Common myeloid progenitor, CD34-positive (primary cell): ENCODE results near the gene TDRD15.

Source experiments
- CTCF ChIA-PET: fragments of 350-600 bp; sonication (Branson Sonifier 250); formaldehyde crosslinking; loops from one replicate; lab custom pipeline; 2021; ENCODE audit warnings: antibody characterized with exemption; lab: Charles Lee
- POLR2A ChIA-PET: fragments of 350-600 bp; sonication (Branson Sonifier 250); formaldehyde crosslinking; loops from one replicate; lab custom pipeline; 2021; ENCODE audit warnings: antibody characterized with exemption; lab: Charles Lee
- DNase-seq, 3 donors: peaks; one replicate each; pipeline versions ENCODE4 v3.0.0 to v3.0.0-alpha.2; 2013
- H3K27ac ChIP-seq, 2 experiments: 1 replicate in 1 of 2; 2 replicates in 1 of 2; pipeline ENCODE4 v1.7.0; 2013; ENCODE audit warnings: inconsistent platforms in 2 of 2, low read length in 2 of 2, mild to moderate bottlenecking in 2 of 2, low read depth in 1 of 2, moderate library complexity in 1 of 2; ENCODE audit not compliant: severe bottlenecking in 2 of 2, insufficient read depth in 1 of 2, poor library complexity in 1 of 2
- H3K27me3 ChIP-seq, 5 experiments: replicated peaks in 2 of 5; 1 replicate in 3 of 5; 2 replicates in 2 of 5; pipeline versions ENCODE4 v1.6.1 to v1.7.0; 2013; ENCODE audit warnings: low read length in 4 of 5, mild to moderate bottlenecking in 2 of 5, moderate library complexity in 2 of 5, inconsistent platforms in 1 of 5; ENCODE audit not compliant: insufficient read depth in 5 of 5, control insufficient read depth in 4 of 5
- H3K36me3 ChIP-seq, 4 experiments: 1 replicate in 2 of 4; 2 replicates in 2 of 4; pipeline versions ENCODE4 v1.6.1 to v1.7.0; 2013; ENCODE audit warnings: low read length in 3 of 4, control low read depth in 1 of 4, mild to moderate bottlenecking in 1 of 4; ENCODE audit not compliant: control insufficient read depth in 4 of 4, insufficient read depth in 4 of 4
- H3K4me1 ChIP-seq, 4 experiments: 1 replicate in 3 of 4; 2 replicates in 1 of 4; pipeline versions ENCODE4 v1.6.1 to v1.7.1; 2013; ENCODE audit warnings: low read length in 3 of 4, mild to moderate bottlenecking in 3 of 4, control low read depth in 1 of 4, inconsistent platforms in 1 of 4, moderate library complexity in 1 of 4; ENCODE audit not compliant: control insufficient read depth in 4 of 4, insufficient read depth in 4 of 4; ENCODE audit errors: control extremely low read depth in 1 of 4
- H3K4me3 ChIP-seq, 7 experiments: 1 replicate in 4 of 7; 2 replicates in 3 of 7; pipeline versions ENCODE4 v1.5.1 to v1.7.0; 2013; ENCODE audit warnings: mild to moderate bottlenecking in 7 of 7, low read length in 6 of 7, moderate library complexity in 6 of 7, inconsistent platforms in 2 of 7, low read depth in 2 of 7, control low read depth in 1 of 7; ENCODE audit not compliant: insufficient read depth in 4 of 7, control insufficient read depth in 1 of 7; ENCODE audit errors: extremely low read depth in 1 of 7
- H3K9me3 ChIP-seq, 5 experiments: 1 replicate in 4 of 5; 2 replicates in 1 of 5; pipeline versions ENCODE4 v1.6.1 to v1.7.1; 2013; ENCODE audit warnings: low read length in 4 of 5, mild to moderate bottlenecking in 2 of 5, inconsistent platforms in 1 of 5, low read depth in 1 of 5, moderate library complexity in 1 of 5; ENCODE audit not compliant: control insufficient read depth in 4 of 5, insufficient read depth in 2 of 5; ENCODE audit errors: control extremely low read depth in 1 of 5
- WGBS: methylation state at CpG from one replicate; pipeline ENCODE4 v1.1.5; 2013; ENCODE audit not compliant: insufficient coverage; 5-methylcytosine and 5-hydroxymethylcytosine counted together

The TDRD15 gene

DNA sequence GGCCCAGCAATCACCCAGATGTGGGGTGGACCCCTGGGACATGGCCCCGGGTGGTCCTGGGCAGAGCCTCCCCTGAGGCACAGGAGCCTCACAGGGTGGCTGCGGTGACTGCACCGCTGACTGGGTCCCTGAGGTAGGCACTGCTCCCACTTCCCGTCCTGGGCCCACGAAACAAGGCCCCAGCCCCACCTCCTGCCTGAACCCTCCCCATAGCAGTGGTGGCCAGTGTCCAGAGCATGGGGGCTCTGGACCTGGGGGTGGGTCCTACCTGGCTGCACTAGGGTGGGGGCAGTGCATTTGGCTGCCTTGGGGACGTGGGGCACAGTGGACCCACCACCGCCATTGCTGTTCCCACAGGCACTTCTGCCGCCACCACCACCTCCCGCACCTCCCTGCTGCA lies 39.4 kb downstream of the TDRD15 start:
- Histone ChIP-seq H3K9me3 (no peaks in the 10 kb centered on the region), H3K27me3 (no peaks in the 10 kb centered on the region), H3K36me3 (no peaks in the 10 kb centered on the region), H3K4me3 (no peak overlapping the region), H3K4me1 (no peaks in the 10 kb centered on the region), H3K27ac (no peak overlapping the region)
- 93% methylated on average over 3 of the region's 9 CpGs for WGBS
- ChIA-PET CTCF (interaction anchor here (1.4 kb wide), 1 partner anchor 10 kb away, joined by 3 read pairs; no protein-coding TSS in a partner anchor), POLR2A (no interaction called here)
- DNase-seq = no peak

DNA sequence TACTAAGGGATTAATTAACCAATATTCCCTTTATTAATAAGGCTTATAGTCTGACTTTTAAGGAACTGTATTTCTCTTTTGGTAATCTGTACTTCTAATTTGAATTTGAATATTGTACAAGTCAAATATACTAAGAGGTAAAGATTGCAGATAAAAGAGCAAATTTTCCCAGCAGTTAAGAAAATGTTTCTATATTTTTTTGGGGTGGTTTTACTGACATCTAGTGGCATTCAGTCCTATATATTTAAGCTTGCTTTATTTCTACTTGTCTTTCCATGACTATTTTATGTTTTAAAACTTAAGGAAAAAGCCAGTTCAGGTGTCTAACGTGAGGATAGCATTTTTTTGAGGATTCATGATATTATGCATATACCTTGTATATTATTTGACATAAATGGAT lies 41.6 kb downstream of the TDRD15 start:
- no CpG with 5 or more reads among the region's 1 CpG for WGBS
- H3K27ac ChIP-seq = no peak overlapping the region
- ChIA-PET CTCF (interaction anchor here (1.1 kb wide), 2 partner anchors 122 to 504 kb away, joined by 3 to 4 read pairs; partner anchors contain the start of gene APOB), POLR2A (no interaction called here)
- H3K4me1 ChIP-seq = no peaks in the 10 kb centered on the region
- no peaks in the 10 kb centered on the region for H3K36me3 ChIP-seq
- no peaks in the 10 kb centered on the region for H3K27me3 ChIP-seq
- no peaks in the 10 kb centered on the region for H3K9me3 ChIP-seq
- no peak overlapping the region for H3K4me3 ChIP-seq
- DNase-seq = peak in 1 of 3 donors; percentile 10

DNA sequence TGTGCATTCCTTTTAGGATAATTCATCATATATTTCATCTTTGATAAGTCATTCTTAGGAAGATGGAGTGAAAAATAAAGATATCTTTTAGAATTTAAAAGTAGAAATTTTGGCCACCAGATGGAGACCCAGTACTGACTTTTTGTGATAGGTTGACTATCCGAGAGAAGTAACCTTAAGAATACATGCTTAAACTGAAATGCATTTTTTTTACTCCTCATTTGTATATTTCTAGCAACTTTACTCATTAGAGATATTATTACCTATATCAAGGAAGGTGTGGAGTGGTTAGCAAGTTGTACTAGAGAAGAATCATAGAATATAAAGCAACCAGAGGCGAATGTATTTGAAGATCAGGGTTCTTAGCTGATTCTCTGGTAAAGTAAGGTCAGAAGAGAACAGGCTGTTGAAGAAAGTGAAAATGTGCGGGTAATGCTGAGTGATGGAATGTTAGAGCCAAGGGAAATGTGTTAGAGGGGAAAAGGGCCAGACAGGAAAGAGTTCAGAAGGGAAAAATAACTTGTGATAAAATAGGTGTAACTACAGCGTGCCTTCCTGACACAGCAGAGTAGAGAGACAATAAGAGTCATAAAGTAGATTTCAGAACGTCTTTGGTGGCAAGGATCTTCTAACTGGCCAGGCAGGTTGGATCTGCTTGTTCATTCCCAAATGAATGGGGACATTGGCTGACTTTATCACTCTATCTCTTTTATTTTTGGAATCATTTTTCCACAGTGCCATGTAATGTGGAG lies 52.3 kb downstream of the TDRD15 start:
- 71% methylated on average over 4 of the region's 5 CpGs for WGBS

DNA sequence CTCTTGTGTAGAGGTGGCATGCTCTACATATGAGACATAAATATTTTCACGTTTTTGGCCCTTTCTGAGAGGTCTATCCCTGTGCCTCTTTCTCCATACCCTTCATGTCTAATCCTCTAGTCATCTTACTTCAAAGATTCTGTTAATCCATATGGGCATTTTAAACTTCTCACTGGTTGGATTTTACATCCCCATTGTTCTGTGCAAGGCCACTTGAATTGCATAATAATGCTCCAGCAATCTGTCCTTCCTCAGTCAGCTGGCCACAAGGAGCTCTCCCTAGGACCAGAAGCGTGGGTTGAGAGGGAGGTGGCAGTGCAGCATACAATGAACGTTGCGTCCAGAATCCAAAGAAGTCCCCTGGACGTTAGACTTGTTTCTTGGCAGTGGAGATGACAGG lies 58.2 kb downstream of the TDRD15 start:
- no peak overlapping the region for H3K4me3 ChIP-seq
- 89% methylated on average over 3 of the region's 5 CpGs for WGBS
- POLR2A ChIA-PET = no interaction called here

More for the DNA sequence above, 52.3 kb downstream of the TDRD15 start:
- DNase-seq = peak; percentile 8 to 46 (median 32)
- Histone ChIP-seq H3K36me3 (no peaks in the 10 kb centered on the region), H3K27me3 (peaks cover 0 to 9% (median 0%) of the 10 kb centered on the region in 5 experiments), H3K27ac (no peak overlapping the region), H3K4me3 (no peak overlapping the region), H3K9me3 (no peaks in the 10 kb centered on the region), H3K4me1 (no peaks in the 10 kb centered on the region)
- POLR2A ChIA-PET = no interaction called here
- CTCF ChIA-PET = interaction anchor here (0.6 to 2.1 kb wide), 5 partner anchors 48 to 141 kb away, joined by 3 to 18 read pairs (median 3); no protein-coding TSS in a partner anchor

DNA sequence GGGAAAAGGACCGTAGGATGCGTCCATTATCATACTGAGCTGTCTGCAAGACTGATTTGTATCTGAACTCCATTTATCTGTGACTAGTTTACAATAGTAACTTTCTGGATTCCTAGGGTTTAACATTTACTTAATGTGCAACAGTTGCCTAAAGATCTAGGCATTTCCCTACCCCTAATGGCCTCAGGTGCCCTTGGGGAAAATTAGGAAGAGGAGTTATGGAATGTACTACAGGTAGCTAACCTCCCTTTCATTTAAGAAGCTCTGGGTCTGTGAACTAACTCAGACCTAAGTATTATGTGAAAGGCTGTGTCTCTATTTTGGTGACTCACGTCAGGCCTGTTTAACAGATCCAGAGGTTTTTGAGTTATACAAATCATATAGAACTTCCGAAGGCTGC lies 59.5 kb downstream of the TDRD15 start:
- CTCF ChIA-PET = interaction anchor here (1.5 to 3.0 kb wide), 2 partner anchors 11 to 127 kb away, joined by 3 to 9 read pairs; no protein-coding TSS in a partner anchor
- peaks cover 0 to 2% (median 0%) of the 10 kb centered on the region in 5 experiments for H3K27me3 ChIP-seq
- H3K9me3 ChIP-seq = no peaks in the 10 kb centered on the region
- H3K4me1 ChIP-seq = no peaks in the 10 kb centered on the region
- POLR2A ChIA-PET = no interaction called here
- H3K4me3 ChIP-seq = no peak overlapping the region
- DNase-seq = no peak
- WGBS = 100% methylated on average over 1 of the region's 4 CpGs
- no peaks in the 10 kb centered on the region for H3K36me3 ChIP-seq
- H3K27ac ChIP-seq = no peak overlapping the region

More for the DNA sequence above, 58.2 kb downstream of the TDRD15 start:
- DNase-seq = no peak
- Histone ChIP-seq H3K27me3 (peaks cover 0 to 2% (median 0%) of the 10 kb centered on the region in 5 experiments), H3K9me3 (no peaks in the 10 kb centered on the region), H3K27ac (no peak overlapping the region), H3K4me1 (no peaks in the 10 kb centered on the region), H3K36me3 (no peaks in the 10 kb centered on the region)
- CTCF ChIA-PET = interaction anchor here (3.0 kb wide), 1 partner anchor 9 kb away, joined by 9 read pairs; no protein-coding TSS in a partner anchor

DNA sequence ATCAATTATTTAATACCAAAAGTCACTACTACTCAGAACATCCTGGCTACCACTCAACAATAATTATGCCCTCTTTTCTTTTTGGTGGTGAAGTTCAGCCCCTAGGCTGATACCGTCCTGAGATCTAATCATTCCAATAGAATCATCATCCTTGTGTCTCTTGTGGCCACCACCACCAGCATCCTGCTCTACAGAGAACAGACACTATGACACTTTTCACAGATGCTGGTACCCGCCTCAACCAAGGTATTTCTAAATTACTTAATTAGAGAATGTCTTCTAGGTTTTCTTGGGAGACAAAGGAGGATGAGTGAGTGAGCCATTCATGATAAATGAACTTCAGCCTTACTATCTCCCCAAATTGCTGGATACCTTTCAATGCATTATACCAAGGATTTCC lies 60.0 kb downstream of the TDRD15 start:
- Histone ChIP-seq H3K27me3 (peaks cover 0 to 2% (median 0%) of the 10 kb centered on the region in 5 experiments), H3K9me3 (no peaks in the 10 kb centered on the region), H3K4me1 (no peaks in the 10 kb centered on the region), H3K4me3 (no peak overlapping the region), H3K27ac (no peak overlapping the region), H3K36me3 (no peaks in the 10 kb centered on the region)
- DNase-seq = no peak
- WGBS = 100% methylated on average over 1 of the region's 2 CpGs
- ChIA-PET POLR2A (no interaction called here), CTCF (interaction anchor here (1.5 to 3.0 kb wide), 2 partner anchors 11 to 126 kb away, joined by 3 to 9 read pairs; no protein-coding TSS in a partner anchor)

DNA sequence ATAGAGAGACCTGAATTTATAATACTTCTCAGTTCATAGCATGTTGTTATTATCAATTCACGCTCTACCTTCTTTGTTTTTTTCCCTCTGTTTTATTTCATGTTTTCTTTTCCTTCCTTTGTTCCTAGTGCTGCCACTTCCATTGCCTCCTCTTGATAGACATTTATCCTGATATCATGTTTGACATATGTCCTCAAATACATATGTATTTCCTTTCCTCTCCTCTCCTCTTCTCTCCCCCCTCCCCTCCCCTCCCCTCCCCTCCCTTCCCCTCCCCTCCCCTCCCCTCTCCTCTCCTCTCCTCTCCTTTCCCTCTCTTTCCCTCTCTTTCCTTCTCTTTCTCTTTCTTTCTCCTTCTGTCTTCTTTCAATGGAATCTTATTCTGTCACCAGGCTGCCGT lies 67.8 kb downstream of the TDRD15 start:
- WGBS = 90% methylated on average over 2 of the region's 2 CpGs
- ChIA-PET CTCF (no interaction called here), POLR2A (no interaction called here)

More for the DNA sequence above, 67.8 kb downstream of the TDRD15 start:
- no peak for DNase-seq
- Histone ChIP-seq H3K36me3 (no peaks in the 10 kb centered on the region), H3K27ac (no peak overlapping the region), H3K27me3 (no peaks in the 10 kb centered on the region), H3K4me1 (no peaks in the 10 kb centered on the region), H3K9me3 (no peaks in the 10 kb centered on the region), H3K4me3 (no peak overlapping the region)
